HG02970 (cell line): ENCODE data around the gene ABCC8.

ENCODE experiments used
- ATAC-seq: cut with Tn5 transposase; IDR thresholded peaks from one replicate; pipeline ENCODE4 v1.9.1; 2021; ENCODE audit warnings: mild to moderate bottlenecking, moderate library complexity, moderate number of reproducible peaks; ENCODE audit not compliant: unreplicated experiment, low FRiP score

ABCC8 gene

DNA sequence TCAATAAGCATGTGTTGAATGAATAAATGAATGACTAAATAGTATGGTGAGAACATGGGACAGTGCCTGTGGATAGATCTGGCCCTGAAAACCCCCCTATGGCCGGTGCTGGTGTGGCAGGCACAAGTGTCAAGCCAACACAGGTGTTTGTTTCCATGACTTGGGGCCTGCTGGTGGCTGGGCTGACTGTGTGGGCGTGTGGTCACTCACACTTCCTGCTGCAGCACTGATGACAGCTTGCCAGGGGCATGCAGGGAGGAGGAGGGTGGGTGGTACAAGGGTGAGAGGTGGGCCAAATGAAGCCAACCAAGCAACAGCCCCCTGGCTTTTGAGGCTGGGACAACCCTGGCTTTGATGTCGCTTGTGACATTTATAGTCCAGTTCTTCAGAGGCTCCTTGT lies 30.3 kb upstream of the ABCC8 start:
- no peak for ATAC-seq

DNA sequence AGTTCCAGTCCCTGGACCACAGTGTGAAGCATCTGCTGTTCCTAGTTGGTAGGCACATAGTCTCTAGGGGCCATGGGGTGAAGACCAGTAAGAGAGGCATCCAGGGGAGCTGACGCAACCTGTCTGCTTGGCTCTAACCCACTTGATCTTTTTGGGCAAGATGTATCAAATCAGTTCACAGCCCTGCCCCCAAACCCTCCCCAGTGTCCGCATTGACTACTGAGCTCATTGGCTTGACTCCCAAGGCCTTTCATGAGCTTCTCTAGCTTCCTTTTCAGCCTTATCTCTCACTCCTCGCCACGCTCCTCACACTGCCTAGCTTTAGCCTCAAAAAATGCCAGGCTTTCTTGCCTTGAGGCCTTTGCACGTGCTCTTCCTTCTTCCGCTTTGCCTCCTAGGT lies 29.7 kb upstream of the ABCC8 start:
- no peak for ATAC-seq

DNA sequence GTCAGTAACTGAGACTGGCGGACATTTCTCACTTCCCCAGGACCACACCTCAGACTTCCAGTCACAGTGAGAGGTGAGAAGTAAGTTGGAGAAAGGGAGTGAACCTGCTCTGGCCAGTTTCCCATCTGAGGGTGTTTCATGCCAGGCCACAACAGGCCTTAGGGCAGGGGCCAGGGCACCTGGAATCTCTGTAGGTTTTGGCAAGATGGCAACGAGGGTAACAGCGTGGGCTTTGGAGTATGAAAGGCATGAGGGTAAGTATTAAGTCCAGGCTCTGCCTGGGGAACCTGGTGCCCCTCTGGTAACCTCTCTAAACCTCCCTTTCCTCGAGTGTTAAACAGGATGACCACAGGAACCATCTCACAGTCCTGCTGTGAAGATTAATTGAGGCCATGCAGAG lies 28.5 kb upstream of the ABCC8 start:
- no peak for ATAC-seq

DNA sequence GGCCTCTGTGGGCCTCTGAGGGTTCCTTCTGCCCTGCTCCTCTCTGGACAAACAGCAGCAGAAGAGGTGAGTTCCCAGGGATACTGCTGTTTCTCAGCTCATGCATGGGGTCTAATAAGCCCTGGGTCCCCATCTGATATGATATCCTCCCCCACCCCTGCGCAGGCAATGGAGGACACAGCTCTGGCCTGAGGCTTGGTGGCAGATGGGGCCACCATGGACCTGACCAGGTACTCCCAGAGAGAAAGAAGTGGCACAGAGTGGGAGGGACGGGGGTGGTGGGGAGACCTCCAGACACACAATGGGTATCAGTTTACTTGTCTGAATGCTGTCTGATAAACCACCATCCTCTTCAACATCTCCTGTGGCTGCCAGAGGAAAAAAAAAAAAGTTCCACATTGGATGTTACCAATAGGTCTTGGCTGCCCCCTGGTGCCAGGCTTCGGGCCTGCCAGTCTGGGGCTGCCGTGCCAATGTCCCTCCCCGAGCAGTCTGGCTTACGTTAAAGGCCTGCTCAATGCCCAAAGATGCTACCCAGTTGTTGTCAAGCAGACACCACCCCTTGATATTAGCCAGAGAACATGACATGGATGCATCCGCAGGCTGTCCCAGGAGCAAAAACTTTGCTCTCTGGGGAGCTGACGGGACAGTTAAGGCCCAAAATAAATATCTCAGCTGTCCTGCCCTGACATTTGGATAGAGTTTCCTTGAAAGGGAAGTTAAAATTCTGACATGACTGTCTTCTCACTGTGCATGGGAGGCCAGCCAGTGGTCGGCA lies 27.9 kb upstream of the ABCC8 start:
- ATAC-seq: no peak

DNA sequence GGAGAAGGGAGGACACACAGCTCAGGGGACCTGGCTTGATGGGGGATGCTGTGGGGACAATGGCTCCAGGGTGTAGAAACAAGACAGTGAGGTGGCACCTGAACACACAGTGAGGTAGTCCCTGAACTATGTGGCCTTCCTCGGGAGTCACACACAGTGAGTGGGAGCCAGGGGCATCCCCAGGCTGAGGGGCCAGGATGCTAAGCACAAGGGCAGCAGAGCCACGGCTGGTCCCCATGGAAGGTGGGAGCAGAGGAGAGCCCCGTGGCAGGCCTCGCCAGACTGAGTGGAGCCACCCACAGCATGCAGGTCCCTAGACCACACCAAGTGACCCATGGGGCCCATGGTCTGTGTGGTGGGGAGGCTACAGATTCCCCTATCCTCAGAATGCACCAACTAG lies 26.0 kb upstream of the ABCC8 start:
- ATAC-seq: no peak

DNA sequence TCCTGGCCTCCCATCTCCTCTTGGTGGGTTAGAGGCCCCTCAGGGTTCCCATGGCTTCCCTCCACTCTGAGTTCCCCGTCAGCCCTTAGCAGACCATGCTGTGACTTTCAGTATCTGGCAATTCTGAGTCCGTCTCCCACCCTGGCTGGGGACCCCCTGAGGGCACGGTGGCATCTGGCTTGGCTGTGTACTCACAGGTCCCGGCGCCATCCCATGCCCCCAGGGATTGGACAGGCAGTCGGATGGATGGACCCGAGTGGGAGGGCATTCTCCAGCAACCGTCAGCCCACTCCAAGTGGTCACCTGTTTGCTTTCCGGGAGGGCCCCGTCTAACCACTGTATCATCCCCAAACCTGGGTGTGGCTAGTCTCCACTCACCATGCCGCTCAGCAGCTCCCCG lies 24.0 kb upstream of the ABCC8 start:
- no peak for ATAC-seq

DNA sequence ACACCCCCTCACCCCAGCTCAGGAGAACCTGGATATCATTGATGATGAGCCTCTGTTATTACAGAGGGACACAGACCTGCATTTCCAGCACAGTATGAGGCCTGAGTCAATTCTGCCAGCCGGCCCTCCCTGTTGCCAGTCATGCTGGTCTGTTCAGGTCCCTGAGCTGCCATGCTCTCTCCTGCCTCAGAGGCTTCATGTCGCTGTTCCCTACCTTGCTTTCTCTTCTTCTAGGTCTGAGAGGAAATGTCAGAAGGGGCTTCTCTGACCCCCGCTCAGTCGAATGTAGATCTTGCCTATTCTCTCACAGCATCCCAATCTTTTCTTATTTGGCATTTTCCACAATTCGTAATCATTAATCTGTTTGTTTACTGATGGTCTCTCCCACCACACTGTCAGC lies 21.8 kb upstream of the ABCC8 start:
- no peak for ATAC-seq

DNA sequence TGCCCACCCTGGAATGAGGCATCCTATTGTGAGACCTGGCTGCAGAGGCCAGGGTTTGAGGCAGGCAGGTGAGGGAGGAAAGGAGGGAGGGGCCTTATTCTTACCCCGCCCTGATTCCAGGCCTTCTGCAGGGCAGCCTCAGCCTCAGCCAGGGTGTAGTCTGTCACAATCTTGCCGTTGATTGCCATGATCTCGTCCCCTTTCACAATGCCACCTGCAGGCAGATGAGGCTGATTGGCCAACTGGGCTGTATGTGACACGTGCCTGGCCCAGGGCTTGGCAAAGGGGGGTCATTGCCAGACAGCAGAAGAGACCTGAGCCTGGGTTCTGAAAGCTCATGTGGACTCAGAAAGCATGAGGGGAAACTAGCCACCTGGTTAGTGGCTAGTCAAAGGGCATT lies 21.4 kb upstream of the ABCC8 start:
- ATAC-seq: no peak

DNA sequence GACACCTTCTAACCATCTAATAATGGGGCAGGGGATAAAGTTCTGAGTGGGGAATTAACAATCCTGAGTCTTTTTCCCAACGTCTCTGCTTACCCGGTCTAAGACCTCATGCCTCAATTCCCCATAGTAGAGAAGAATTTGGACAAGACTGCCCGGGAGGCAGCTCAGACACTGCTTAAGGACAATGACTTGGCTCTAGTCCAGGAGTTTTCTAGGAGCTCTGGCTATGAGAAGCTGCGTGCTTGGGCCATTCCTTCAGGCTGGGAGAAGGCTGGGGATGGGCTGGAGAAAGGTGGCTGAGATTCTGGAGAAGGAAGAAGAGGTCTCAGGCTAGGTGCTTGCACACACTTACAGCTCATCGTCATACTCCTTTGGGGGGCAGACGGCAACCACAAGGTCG lies 19.8 kb upstream of the ABCC8 start:
- no peak for ATAC-seq

DNA sequence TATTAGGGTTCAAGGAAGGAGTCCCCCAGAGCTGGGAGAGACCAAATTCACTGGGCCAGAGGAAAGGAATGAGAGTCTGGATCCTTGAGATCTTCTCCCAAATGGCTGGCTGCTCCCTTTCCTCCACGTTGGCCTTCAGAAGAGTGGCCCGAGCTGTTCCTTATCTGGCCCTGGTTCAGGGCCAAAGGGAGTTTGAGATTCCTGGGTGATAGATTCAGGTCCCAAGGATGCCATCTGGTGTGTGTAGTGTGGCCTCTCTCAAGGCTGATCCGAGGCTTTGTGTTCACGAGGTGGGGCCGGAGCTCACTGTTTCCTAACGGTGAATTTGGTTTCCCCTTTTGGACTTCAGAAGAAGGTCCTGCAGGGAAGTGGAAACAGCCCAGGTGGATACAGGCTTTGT lies 17.4 kb upstream of the ABCC8 start:
- ATAC-seq: no peak

DNA sequence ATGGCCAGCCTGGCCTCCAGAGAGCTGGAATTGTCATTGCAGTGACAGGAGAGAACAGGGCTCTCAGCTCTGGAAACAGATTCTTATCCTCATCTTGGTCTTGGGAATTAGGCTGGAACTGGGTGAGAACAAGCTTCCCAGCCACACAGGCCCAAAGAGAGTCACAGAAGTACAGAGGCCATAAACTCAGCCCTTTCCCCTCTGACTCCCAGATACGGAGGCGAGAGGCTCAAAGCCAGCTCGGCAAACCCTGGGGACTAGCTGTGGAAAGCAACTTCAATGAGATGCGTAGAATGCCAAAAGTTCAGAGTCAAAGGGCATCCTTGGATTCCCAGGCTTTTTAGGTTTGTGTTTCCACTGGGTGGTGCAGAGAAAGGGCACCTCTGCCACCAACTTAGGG lies 14.3 kb upstream of the ABCC8 start:
- no peak for ATAC-seq

DNA sequence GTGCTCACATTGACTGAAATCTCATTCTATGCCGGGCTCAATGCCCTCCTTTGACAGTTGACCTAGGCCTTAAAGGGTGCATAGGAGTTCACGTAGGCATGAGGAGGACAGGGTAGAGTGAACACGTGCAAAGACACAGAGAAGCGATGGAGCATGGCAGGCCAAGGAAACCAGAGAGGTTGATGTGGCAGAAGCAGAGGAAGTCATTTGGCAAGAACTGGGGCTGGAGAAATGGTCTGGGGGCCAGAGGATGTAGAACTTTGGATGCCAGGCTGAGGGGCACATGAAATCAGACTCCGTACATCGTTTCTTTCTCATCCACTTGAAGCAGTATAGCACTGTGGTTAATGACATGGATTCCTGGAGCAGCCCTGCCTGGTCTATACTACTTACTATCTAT lies 13.6 kb upstream of the ABCC8 start:
- no peak for ATAC-seq

DNA sequence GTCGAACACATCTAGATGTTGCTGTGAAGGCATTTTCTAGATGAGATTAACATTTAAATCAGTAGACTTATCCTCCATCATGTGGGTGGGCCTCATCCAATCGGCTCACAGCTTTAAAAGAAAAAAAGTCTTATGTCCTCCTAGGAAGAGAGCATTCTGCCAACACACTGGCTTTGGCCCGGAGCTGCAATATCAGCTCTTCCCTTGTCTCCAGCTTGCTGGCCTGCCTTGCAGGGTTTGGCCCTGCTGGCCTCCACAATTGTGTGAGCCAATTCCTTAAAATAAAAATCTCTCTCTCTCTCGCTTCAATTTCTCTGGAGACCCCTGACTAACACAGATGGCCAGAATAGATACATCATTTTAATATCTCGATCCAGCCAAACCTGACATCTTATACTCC lies 13.1 kb upstream of the ABCC8 start:
- ATAC-seq: no peak

DNA sequence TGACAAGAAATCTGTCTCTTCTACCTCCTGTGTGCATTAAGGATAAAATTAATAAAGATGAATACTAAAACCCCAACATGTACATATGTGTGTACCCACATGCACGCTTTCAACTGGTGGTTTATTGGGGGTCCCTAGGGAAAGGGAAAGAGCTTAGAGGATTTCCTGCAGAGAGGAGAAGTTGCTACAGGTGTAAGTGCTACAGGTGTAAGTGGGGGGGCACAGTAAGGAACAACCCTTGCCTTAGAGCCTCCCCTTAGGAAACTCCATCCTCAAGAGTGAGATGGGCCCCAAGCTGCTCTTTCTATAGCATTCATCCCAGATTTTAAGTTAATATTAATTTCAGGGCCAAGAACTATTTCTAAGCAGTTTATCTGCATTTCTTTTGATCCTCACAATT lies 11.9 kb upstream of the ABCC8 start:
- no peak for ATAC-seq

DNA sequence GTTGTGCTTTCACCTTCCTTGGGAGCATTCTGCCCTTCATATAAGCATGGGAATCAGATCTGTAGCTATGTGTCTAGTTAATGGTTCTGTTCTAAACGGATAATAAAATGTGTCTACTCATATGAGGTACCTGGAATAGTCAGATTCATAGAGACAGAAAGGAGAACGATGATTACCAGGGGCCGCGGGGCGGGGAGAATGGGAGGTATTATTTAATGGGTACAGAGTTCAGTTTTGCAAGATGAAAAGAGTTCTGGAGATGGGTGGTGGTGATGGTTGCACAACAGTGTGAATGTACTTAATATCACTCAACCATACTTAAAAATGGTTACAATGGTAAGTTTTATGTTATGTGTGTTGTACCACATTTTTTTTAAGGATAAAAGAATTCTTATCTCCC lies 10.0 kb upstream of the ABCC8 start:
- no peak for ATAC-seq

DNA sequence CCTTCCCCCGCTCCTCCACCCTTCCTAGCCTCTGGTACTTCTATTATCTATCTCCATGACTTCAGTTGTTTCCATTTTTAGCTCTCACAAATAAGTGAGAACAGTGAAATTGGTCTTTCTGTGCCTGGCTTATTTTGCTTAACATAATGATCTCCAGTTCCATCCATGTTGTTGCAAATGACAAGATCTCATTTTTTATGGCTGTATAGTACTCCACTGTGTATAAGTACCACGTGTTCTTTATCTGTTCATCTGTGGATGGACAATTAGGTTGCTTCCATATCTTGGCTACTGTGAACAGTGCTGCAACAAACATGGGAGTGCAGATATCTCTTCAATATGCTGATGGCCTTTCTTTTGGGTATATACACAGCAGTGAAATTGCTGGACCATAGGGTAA lies 6.9 kb upstream of the ABCC8 start:
- no peak for ATAC-seq

DNA sequence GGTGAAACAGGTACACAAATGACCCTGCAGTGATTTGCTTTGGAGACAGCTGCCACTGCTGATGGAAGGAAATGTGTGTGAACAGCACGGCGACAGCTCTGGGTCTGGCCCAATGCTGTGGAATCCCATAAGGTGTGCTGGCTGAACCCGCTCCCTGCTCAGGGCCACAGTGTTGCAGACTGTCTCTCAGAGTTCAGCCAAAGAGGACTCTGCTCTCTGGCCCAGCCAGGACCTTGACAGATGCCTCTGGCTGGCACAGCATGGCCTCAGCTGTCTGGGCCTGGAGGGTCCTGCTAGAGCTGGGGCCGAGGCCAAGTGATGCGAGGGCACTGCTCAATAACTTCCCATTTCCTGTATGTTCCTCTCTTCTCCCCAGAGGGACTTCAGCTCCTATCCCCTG lies 5.3 kb upstream of the ABCC8 start:
- ATAC-seq: no peak

DNA sequence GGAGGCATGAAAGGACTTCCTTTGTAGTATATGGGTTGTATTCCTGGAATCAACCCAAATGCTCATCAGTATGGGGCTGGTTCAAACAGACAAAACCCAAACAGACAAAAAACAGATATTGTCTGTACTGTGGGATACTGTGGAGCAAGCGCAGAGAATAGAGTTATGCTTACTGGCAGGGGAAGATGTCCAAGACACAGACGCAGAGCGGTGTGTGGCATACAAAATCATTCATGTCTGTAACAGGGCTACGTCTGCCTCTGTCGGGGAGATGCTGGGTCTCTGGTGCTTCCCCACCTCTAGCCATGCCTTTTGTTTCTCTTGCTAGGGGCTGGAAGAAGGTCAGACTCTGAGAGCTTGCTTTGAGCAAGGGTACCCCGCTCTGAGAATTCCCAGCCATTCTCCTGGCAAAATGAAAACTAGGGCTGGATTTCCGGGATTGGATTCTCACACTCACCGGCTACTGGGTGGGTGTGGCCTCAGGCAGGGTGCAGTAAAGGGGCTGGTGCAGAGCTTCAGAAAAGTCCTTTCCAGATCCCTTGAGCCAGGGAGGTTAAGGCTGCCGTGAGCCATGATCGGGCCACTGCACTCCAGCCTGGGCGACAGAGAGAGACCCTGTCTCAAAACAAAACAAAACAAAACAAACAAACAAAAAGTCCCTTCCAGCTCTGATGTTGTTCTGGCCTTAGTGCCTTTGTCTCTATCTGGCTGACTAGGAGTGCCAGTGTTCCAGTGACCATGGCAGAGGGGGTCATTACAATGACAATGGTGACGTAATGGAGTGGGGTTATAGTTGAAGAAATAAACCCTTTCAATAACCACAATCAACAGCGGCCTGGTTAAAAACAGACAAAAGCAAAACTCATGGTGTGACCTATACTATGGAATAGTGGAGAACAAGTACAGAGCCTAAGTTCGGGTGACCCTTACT lies 2.9 kb upstream of the ABCC8 start:
- no peak for ATAC-seq

DNA sequence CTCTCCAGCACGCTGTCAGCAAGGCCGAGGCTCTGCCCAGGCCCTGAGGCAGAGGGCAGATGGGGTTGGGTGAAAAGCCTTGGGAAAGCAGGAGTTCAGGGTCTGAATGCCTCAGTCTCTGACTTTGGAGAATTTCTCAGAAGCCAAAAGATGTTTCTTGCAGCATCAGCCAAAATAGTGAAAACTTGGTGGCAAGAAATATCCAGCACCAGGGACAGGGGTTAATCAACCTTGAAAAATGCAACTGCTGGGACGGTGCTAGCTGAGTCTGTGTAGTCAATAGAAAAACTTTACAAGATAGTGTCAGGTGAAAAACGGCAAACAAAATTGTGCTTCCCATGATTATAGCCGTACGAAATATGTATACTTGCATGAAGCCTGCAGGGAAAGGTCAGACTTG lies 1.4 kb upstream of the ABCC8 start:
- no peak for ATAC-seq

DNA sequence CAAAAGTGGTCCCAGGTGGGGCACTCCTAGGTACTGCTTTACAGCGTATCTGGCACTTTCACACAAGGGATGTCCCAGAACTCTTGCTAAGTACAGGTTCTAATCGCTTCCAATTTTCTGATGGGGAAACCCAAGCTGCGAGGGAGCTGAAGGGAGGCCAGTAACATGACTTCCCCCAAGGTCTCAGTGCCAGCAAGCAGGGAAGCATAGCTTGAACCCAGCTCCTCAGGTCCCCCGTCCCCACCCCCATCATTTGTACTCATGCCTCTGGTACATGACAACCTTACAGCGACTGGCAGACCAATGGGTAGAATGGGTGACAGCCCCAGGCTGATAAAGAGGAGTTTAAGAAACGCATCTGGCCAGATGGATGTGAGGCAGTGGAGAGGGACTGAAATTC lies 716 bp upstream of the ABCC8 start:
- ATAC-seq: no peak

DNA sequence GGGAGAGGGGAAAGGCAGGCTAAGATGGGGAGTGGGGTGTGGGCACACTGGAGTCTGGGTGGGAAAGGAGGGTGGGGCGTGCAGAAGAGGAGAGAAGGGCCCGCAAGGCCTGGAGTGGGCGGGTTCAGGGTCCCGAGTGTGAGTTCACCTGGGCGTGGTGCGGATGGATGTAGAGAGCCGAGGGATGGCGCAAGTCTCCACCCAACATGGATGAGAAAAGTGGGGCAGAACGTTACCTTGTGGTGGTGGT lies 364 bp upstream of the ABCC8 start:
- no peak for ATAC-seq

DNA sequence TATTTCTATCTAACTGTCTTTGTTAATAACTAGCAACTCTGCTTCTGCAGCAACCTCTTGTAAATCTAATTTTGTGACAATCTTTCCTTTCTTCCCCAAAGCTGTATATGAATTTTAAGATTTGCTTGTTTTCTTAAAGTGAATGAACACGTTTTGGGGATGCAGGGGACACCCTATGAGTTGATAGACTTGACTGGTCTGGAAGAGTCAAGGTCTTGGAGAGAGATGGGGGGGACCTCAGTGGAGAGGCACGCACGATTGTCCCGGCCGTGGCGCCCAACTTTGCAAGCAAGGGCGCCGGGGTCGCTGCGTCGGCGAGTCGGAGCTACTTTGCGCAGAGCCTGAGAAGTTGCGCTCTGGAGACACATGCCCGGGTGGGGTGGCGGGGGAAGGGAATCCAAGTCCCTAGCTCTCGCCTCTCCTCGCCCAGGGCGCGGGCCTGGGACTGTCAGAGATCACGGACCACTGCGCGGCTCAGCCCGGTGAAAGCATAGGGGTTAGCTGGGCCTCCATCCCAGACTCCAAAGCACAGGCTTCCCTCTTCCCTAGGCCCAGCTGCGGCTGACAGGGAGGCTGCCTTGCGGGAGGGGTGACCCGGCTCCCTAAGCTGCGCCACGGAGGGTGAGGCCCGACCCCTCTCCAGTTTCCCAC lies 854 bp downstream of the ABCC8 start:
- no peak for ATAC-seq
